GM23338 (cell line): ENCODE results near the gene ADAMTS13.

Source experiments
- CTCF ChIP-seq, 2 experiments: fragments of 200-600 bp in 1 of 2; sonication (generic) in 1 of 2; conservative IDR thresholded peaks; 2 replicates each; pipeline versions ENCODE4 v1.5.1 to v1.6.1; 2016 to 2017; ENCODE audit warnings: antibody characterized with exemption in 2 of 2, low read depth in 2 of 2, mild to moderate bottlenecking in 2 of 2, moderate library complexity in 1 of 2
- POLR2AphosphoS5 ChIP-seq: IDR thresholded peaks from 2 replicates; pipeline ENCODE4 v1.6.1; 2016; ENCODE audit warnings: antibody characterized with exemption, low read depth
- ZNF114 ChIP-seq: fragments of 250-450 bp; sonication (Bioruptor Pico); IDR thresholded peaks from 2 replicates; pipeline ENCODE4 v1.5.0; 2020; ENCODE audit warnings: mild to moderate bottlenecking, moderate library complexity

- TF ChIP-seq CTCF (conservative IDR thresholded peaks at IDR 0.05; ENCODE audit: low read depth in 2 of 2) (no peak), ZNF114 (CRISPR knock-in tag) (no peak), POLR2AphosphoS5 (no peak)
Measured at GRCh38 chr9:133496861-133497842, 75.0 kb downstream of the ADAMTS13 start.
